Measurements from ENCODE around the gene TMEM266.

The TMEM266 gene

DNA sequence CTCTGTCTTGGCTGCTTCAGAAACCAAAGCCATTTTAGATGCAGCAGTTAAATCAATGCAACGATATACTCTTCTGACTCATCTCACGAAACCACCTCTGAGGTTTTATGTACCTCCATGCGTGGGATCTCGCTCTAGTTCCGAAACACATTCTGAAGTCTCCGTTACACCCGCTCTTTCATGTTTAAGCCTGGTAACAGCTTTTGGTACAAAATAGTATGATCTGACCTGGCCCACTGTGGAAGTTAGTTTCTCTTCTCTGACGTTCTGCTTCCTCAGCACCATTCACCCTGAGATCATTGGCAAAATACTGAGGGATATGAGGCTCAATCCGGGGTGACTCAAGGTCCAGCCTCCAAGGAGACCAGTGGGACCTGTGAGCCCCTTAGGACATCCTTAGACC lies 121.9 kb downstream of the TMEM266 start:
- DNase-seq, result no peak

DNA sequence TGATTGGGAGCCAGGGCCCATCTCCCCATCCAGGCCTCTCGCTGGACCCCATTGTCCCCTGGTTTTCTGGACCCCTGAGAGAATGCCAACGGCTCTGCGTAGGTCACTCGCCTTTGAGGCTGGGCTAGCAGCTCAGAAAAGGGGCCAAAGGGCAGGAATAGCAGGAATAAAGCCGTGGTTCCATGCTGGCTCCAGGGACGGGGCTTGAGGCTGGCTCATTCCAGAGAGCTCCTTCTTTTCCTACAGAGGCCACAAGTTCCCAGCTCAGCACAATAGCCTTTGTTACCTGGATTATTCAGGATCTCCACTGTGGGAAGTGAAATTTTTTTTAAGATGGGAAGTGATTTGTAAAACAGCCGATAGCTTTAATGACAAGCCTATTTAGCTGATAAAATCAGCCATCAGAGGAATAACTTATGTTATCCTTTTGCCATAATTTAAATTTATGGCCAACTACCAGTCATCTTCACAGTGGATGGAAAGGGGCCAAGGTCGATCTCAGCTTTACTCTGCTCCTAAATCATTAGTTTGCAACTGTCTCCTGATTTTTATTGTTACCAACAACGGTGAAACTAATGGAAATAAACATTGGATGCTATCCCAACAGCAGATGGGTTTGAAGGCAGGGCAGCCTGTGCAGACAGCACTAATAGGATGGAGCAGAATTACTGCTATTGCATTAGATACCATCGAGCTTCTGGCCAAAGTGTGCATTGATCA lies 124.3 kb downstream of the TMEM266 start:
- DNase-seq, result no peak

DNA sequence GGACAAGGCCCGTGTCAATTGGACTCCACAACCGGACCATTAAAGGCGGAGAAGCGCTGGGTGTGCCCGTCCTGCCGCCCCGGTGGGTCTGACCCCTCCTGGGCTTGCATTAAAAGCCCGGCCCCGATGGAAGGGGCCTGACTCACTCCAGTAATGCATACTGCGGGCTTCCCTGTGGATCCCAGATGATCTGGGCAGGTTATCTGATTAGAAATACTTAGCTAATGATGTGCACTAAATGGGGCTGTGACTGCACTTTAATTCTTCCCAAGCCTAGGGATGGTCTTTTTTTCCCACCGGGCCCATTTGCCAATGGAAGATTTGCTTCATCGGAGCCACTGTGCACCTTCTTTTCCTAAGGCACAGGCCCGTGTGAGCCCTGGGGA lies 124.9 kb downstream of the TMEM266 start:
- no peak for DNase-seq

DNA sequence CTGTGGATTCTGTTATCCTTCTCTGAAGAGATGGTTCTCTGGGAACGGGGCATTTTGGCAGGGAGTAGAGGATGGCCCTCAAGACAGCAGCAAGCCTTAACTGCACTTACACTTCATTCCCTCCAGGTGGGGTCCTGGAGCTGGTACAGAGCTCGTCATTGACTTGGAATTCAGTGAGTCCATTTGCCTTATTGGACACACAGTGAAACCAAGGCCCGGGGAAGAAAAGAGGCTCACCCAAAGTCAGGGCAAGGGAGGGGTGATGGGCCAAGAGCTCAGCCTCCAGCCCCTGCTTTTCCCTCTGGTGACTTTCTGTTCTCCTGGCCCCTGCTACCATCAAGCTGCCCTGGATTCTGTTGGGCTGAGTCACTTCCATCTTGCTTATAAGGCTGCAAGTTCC lies 125.9 kb downstream of the TMEM266 start:
- DNase-seq, result no peak

DNA sequence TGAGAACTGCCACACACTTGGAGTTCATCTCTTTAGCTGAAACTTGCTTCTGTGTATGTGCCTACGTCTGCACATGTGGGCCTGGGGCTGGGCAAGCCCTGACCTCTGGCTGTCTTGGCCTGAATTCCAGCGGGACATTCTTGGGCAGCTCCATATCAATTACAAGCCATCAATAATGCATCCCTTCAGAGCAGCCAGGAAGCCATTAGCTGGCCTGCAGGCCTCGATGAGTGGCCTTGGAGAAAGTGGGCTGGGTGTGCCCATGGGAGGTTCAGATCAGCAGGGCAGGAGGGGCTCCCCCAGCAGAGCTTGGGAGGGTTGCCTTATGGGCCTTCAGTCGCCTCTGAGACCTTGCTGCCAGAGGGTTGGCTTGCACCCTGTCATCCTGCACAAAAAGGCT lies 127.4 kb downstream of the TMEM266 start:
- no peak for DNase-seq

DNA sequence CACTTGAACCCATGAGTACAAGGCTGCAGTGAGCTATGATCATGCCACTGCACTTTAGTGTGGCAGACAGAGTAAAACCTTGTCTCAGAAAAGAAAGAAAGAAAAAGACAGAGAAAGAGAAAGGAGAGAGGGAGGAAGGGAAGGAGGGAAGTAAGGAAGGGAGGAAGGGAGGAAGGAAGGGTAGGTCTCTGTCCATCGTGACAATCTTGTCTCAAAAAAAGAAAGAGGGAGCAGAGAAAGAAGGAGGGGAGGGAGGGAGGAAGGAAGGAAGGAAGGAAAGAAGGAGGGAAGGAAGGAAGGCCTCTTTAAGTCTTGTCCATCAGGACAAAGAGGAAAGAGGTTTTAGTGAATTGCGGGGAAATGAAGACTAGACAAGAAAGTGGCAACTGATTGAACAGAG lies 129.3 kb downstream of the TMEM266 start:
- DNase-seq, result no peak

DNA sequence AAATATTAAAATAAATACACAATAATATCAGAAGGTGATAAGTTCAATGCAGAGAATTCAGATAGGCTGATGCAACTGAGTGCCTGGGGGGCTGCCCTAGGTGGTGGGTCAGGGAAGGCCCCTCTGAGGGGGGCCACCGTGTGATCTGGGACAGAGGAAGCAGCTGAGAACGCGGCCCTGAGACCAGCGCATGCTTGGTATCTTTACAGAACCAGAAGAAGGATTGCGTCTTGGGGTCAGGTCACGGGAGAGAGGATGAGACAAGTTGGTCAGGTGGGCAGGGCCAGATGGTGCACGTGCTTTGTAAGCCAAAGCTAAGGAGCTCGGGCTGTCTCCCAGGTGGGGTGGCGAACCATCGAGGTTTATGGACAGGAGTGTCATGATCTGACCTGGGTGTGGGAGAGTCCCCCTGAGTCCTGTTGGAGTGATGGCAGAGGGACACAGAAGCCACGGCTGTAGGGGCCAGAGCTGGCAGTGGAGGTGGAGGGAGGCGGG lies 130.3 kb downstream of the TMEM266 start:
- DNase-seq, result no peak

DNA sequence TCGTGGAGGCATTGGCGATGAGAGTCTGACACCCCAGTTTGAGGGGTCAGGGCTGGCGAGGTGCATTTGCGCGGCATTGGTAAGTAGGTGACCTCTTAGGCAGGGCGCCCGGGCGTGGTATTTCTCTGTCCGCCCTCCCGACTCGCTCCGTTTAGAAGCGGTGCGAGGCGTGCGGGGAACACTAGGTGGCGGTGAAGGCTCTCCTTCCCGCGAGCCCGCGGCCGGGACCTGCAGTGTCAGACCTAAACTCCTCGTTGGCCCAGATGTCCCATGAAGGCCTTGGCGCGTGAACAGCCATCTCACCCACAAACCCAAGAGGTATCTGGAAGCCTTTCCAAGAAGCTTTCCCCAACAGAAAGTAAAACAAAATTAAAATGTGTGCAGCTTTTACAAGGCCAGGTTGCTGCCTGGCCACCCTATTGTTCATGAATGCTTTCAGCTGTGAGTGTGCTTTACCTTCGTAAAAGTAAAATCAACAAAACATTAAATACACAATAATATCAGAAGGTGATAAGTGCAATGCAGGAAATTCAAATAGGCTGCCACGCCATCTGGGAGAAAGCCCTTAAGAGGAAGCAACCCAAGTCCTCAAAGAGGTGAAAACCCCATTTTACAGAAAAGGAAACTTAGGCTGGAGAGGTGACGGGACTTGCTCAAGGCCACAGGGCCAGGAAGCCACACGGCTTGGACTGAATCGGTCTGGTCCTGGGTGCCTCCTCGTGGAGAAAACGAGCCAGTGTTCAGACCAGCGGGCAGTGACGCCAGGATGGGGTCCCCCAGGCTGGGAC lies 131.2 kb downstream of the TMEM266 start:
- DNase-seq, result peak in 50 of 56 donors; percentile 5 to 82 (median 46)

DNA sequence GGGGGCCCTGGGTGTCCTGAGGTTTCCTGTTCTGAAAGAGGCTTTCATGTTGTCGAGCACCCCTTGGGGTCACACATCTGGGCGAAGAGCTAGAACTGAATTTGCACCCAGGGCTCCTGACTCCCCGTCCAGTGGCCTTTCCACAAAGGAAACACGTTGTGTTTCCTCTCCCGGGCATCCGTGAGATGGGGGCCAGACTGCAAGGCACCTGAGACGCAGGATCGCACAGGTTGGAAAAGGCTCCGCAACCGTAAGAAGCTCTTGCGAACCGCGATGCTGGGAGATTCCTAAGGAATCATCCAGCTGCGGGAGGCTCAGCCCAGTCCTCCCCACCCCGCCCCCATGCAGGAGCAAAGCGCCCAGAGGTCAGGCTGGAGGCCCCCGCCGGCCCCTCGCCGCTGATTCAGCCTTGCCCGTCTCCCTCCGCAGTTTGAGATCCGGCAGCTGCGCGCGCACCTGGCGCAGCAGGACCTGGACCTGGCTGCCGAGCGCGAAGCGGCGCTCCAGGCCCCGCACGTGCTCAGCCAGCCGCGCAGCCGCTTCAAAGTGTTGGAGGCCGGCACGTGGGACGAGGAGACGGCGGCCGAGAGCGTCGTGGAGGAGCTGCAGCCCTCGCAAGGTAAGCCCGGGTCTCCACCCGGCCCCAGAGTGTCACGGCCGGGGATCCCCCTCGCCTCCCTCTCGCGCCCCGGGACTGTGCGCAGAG lies 131.9 kb downstream of the TMEM266 start:
- no peak for DNase-seq

DNA sequence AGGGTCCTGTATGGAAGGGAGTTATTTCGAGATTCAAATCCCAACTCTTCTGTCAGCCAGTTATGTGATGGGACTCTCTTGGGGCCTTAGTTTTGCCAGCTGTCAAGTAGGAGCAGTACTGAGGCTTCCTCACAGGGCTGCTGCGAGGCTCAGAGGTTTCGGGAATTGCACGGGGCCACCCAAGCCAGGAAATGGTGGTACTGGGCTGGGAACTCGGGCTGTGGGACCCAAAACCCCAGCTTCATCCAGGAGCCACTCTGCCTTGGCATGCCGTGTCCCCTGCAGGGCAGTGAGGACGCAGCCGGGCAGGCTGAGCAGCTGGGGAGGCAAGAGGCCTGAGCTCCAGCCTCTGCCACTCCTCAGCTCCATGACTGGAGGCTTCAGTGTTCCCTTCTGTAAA lies 132.9 kb downstream of the TMEM266 start:
- DNase-seq, result no peak

DNA sequence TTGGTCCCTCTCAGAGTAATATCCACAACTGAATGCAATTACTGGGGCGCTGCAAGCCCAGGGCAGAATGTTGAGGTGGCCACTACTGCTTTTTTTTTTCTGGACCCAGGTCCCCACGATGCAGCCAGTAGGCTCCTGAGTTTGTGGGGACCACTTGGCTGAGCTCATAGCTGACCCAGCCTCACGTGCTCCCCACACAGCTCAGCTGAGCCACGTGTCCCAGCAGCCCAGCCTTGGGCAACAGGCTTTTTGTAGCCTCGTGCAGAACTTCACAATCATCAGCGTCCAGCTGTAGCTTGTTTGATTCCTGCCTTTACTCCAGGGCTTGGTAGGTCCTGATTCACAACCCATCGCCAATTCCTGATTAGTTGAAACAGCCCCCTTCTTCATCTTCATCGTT lies 134.1 kb downstream of the TMEM266 start:
- DNase-seq, result no peak

DNA sequence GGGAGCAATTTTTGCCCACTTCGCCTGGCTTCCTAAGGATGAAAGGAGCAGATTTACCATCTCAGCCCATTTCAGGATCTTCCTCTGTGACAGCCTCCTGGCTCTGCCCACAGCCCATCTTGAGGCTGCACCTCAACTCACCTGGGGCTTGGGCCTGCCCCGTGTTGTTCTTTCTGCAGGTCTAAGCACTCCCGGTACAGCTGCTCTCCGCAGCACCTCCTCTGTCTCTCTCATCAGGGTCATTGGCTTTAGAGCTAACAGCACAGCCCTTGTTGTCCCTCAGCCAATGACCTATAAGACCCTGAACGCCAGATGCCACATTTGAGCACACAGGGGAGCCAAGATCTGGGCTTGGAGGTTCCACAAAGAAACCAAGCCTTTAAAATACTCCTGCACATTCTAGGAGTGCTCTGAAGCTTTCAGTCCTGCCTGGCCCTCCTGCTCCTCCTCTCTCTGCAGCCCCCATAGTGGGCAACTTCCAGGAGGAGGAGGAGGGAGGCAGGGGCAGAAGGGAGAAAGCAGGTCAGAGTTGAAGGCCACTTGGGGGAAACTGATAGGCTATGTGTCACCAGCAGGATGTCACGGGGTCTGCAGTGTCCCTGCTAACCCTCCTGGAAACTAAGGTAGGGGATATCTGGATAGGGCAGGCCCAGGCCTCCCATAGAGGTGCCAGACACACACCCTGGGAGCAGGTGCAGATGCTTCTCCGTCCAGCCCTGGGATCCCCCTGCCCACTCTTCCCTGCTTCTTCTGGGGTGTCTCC lies 135.9 kb downstream of the TMEM266 start:
- DNase-seq, result no peak

DNA sequence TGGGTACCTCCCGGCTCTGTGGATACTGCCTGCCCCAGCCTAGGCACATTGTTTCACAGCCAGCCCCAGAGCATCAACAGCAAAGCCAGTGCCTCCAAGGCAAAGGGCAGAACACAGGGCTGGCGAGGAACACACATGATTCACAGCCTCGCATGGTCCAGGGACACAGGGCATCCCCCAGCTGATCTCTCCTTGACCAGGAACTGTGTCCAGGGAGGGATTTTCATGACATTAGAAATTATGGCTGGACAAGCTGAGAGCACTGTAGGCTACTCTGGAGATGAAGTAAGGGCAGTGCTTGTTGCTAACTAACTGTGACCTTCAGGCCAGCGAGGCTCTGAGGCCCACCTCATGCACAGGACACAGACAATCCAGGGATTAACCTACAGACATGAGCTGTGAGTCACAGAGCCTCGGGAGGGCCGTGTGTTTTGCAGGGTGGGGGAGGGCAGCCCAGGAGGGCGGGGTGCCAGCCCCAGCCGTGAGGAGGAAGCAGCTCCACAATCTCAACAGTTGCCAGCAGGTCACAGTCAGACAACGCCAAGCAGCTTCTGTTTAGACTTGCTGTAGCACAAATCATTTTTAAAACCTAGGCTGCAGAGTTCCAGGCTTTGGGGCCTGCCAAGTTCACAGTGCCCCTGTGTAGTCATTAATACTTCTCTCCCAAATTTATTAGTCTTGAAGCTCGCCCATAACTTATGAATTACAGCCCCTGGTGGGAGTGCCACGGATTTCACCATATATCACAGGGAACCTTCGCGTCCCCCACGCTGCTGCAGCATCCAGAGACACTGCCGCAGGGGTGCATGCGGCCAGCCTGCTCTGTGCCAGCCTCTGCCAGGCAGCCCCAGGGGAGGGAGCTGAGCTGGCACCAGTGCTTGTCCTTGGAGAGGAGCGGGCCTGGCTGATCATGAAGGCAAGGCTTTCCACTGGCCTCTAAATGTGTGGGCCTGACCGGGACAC lies 136.8 kb downstream of the TMEM266 start:
- peak in 46 of 56 donors; percentile 7 to 77 (median 42) for DNase-seq

DNA sequence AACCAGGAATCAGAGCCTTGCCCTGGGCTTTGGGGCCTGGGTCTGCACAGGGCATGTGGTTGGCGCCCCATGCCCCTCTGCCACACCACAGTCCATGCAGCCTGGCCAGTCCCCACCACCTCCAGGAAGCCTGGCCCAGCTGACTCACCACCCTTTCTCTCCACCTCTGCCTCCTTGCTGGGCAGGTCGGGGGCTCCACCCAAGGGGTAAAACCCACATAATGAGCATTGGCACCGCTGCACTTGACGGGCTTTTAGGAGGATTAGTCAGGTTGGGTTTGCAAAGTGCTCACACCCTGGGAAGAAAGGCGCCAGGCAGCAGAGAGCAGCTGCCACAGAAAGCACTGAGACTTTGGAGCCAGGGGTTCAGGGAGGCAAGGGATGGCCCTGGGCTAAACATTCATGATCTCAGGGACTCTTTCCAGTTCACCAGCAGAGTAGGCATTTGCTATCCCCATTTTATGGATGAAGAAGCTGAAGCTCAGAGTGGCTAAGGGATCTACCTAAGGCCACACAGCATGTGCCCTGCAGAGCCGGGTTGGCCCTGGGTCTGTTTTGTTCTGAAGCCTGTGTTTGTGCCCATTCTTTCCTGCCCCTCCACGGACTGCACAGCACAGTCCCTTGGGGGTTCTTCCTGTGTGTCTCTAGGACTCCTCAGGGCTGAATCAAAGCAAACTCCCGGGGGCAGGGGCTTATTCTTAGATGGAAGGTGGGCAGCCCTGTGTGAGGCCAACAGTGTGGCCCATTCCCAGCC lies 138.1 kb downstream of the TMEM266 start:
- no peak for DNase-seq

DNA sequence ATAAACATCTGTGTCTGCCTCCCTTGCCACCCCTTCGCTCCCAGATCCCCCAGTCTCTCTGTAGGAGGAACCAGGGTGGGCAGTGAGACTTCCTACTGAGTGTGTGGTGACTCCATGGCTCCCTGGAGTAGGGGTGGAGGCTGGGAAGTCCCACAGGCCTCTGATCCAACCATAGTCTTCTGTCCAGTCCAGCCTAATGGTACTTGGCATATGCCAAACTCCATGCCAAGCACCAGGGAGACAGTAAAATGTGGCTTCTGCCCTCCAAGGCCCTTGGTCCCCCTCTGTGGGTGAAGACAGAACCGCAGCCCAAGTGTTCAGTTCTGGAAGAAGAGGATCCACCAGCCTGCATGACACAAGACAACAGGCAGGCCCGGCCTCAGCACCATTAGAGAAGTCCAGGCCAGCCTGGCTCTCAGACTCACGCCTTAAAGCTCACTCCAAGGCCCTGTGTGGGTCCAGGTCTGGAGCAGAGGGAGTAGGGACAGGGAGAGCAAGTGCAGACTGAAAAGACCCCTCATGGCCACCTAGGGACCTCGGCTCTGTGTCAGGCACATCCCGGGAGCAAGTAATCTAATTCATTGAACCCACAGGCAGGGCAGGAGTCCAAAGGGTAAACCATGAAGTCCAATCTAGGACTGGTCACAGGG lies 138.8 kb downstream of the TMEM266 start:
- DNase-seq, result no peak

DNA sequence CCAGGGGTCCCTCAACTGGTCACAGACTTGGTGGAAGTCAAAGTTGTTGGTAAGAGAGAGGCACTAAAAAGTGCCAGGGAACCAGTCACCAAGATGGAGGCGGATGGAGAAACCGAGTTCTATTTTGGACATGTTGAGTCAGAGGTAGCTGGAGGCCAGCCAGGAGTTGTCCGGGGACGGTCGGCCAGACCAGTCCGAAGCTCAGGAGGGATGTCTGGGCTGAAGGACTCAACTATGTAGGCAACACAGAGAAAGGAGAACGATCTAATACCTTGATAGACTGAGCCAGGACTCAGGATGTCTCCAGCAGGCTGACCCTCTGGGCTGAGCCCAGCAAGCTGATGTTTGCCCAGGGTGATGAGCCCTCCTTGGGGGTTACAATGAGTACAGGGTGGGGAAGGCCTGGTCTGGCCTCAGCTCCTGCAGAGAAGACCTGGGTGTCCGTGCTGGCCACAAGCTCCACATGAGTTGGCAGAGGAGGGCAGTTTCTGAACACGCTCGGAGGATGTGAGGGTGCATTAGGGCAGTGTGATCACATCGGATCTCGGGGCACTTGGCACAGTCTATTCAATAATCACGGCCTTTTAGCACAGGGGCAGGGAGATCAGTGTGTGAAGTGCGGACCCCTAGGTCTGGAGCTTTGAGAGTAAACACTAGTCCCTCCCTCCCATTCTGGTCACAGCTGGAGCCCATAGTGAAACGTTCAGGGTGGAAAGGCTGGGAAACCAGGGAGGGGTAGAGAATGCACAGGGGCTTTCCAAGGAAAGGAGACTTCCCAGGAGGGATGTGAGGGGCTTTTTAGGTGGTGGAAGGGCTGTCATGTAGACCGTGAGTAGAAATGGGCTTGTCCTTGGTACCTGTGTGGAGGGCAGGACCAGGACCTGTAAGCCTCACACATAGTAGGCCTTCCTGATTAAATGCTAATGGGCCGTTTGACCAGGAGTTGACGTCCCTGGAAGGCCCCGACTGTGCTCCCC lies 139.6 kb downstream of the TMEM266 start:
- peak in 3 of 56 donors; percentile 11 to 49 (median 19) for DNase-seq

DNA sequence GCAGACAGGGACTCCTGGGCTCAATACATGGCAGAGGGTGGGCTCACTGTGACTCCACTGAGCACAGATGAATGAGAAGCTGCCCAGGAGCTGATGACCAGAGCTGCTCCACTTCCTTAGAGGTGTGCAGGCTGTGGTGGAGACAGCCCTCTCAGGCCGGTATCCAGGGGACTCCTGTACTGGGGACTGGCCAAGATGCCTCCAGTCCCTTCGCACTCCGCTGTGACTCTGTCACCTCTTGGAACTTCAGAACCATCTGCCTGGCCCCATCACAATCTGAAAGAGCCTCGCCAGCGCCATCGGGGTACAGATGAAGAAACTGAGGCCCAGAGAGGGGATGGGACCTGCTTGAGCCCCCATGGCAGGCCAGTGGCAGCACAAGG lies 140.3 kb downstream of the TMEM266 start:
- no peak for DNase-seq
